Colonic mucosa (tissue), 4 donors: ENCODE results near the gene SH2D3C. TPM values are rescaled to one million over a fixed set of nuclear protein-coding genes. Genes with fewer than 3 reads are reported as not detected.

Experiments
- DNase-seq: peaks from one replicate; pipeline ENCODE4 v3.0.0-alpha.2; 2020
- H3K27ac ChIP-seq: fragments of 200-600 bp; one replicate; pipeline ENCODE4 v1.8.0; 2021
- H3K27me3 ChIP-seq: fragments of 200-600 bp; one replicate; pipeline ENCODE4 v1.8.0; 2021
- H3K36me3 ChIP-seq: fragments of 200-600 bp; one replicate; pipeline ENCODE4 v1.8.0; 2021
- H3K4me1 ChIP-seq: fragments of 200-600 bp; one replicate; pipeline ENCODE4 v1.8.0; 2021; ENCODE audit warnings: mild to moderate bottlenecking
- H3K4me3 ChIP-seq: fragments of 200-600 bp; one replicate; pipeline ENCODE4 v1.8.0; 2021
- H3K9ac ChIP-seq, 2 donors: one replicate each; pipeline ENCODE4 v1.7.0; 2013; ENCODE audit warnings: control low read depth in 2 of 2, low read depth in 2 of 2, low read length in 2 of 2
- H3K9me3 ChIP-seq: fragments of 200-600 bp; one replicate; pipeline ENCODE4 v1.8.0; 2021
- CTCF ChIP-seq: fragments of 200-600 bp; IDR thresholded peaks from one replicate; pipeline ENCODE4 v1.8.0; 2022; ENCODE audit warnings: antibody characterized with exemption, mild to moderate bottlenecking
- intact Hi-C: fragments of 100-400 bp; cut with DNase I; formaldehyde crosslinking; loops from one replicate; pipeline ENCODE4 v1.14.1; 2022
- total RNA-seq, 2 donors: library from RNA; stranded (reverse); fragmentation: NEBNext Ultra II Directional in 1 of 2; extraction: Animal tissue kit (Norgen Biotek cat#: 25700) in 1 of 2; gene quantifications; one replicate each; pipeline ENCODE4 v1.2.1, GENCODE V29; 2021
- donor health status: healthy.
- donor health status: DM: no; HTN: no; CAD: no.
- donor health status: DM: no; HTN: no; CAD: no.

The SH2D3C gene
- total RNA-seq, 2 donors from 2014 or later = 3.5 TPM

- peak overlapping the region; percentile 48 for H3K4me3 ChIP-seq
- no peak for DNase-seq
Measured at GRCh38 chr9:127769929-127770582, 8.4 kb downstream of the SH2D3C start.

GRCh38 chr9:127769101-127769500 lies 9.4 kb downstream of the SH2D3C start:
- Histone ChIP-seq H3K4me1 (peaks cover 7% of the 10 kb centered on the region), H3K27ac (no peak overlapping the region), H3K27me3 (no peaks in the 10 kb centered on the region), H3K36me3 (no peaks in the 10 kb centered on the region), H3K9ac (no peak overlapping the region), H3K9me3 (no peaks in the 10 kb centered on the region), H3K4me3 (no peak overlapping the region)
- no peak for TF ChIP-seq CTCF
- DNase-seq = no peak
- intact Hi-C loops = no loop called here

More at GRCh38 chr9:127769929-127770582, 8.4 kb downstream of the SH2D3C start:
- peaks cover 7% of the 10 kb centered on the region for H3K4me1 ChIP-seq
- H3K27ac ChIP-seq = peak overlapping the region; percentile 69
- no peaks in the 10 kb centered on the region for H3K9me3 ChIP-seq
- peak overlapping the region in 1 of 2 donors; percentile 53 for H3K9ac ChIP-seq
- H3K27me3 ChIP-seq = no peaks in the 10 kb centered on the region
- no peaks in the 10 kb centered on the region for H3K36me3 ChIP-seq
- intact Hi-C loops = no loop called here
- no peak for TF ChIP-seq CTCF

- Histone ChIP-seq H3K27ac (no peak overlapping the region), H3K9me3 (no peaks in the 10 kb centered on the region), H3K27me3 (no peaks in the 10 kb centered on the region), H3K4me1 (peaks cover 7% of the 10 kb centered on the region), H3K4me3 (no peak overlapping the region), H3K36me3 (no peaks in the 10 kb centered on the region), H3K9ac (no peak overlapping the region)
- TF ChIP-seq CTCF = no peak
- no peak for DNase-seq
- intact Hi-C loops = no loop called here
Measured at GRCh38 chr9:127768698-127769097, 9.8 kb downstream of the SH2D3C start.

- no peak for DNase-seq
- intact Hi-C loops = no loop called here
- peaks cover 7% of the 10 kb centered on the region for H3K4me1 ChIP-seq
Measured at GRCh38 chr9:127767909-127768331, 10.5 kb downstream of the SH2D3C start.

GRCh38 chr9:127767410-127767809 lies 11.1 kb downstream of the SH2D3C start:
- intact Hi-C loops = no loop called here
- Histone ChIP-seq H3K4me3 (no peak overlapping the region), H3K9me3 (no peaks in the 10 kb centered on the region), H3K27me3 (no peaks in the 10 kb centered on the region), H3K36me3 (no peaks in the 10 kb centered on the region), H3K4me1 (peaks cover 7% of the 10 kb centered on the region), H3K9ac (peak overlapping the region in 1 of 2 donors; percentile 23), H3K27ac (peak overlapping the region; percentile 30)
- TF ChIP-seq CTCF = no peak
- no peak for DNase-seq

More at GRCh38 chr9:127767909-127768331, 10.5 kb downstream of the SH2D3C start:
- Histone ChIP-seq H3K27me3 (no peaks in the 10 kb centered on the region), H3K9ac (peak overlapping the region in 1 of 2 donors; percentile 23), H3K27ac (peak overlapping the region; percentile 30), H3K4me3 (no peak overlapping the region), H3K36me3 (no peaks in the 10 kb centered on the region), H3K9me3 (no peaks in the 10 kb centered on the region)
- TF ChIP-seq CTCF = no peak
